GM18508 (cell line): ENCODE results near the gene TTC7B.

Experiments
- ATAC-seq: cut with Tn5 transposase; IDR thresholded peaks from one replicate; pipeline ENCODE4 v1.9.1; 2021; ENCODE audit warnings: moderate number of reproducible peaks; ENCODE audit not compliant: insufficient read depth, unreplicated experiment

TTC7B gene

DNA sequence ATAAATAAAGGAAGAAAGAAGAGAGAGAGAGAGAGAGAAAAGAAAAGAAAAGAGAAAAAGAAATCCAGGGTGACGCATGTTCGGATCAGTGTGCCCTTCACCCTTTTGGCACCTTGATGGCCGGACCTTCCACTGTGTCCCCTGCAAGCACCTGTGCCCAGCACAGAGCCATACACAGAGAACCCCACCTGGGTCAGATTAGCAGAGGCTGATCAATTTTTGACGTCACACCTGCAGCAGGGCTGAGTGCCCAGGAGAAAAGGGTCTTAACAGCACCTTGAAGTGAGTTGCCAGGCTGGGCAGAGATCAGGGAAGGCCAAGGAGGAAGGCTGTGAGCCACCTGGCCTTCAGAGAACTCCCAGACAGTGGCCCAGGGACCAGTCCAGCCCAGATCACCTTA lies 305.0 kb downstream of the TTC7B start:
- no peak for ATAC-seq

DNA sequence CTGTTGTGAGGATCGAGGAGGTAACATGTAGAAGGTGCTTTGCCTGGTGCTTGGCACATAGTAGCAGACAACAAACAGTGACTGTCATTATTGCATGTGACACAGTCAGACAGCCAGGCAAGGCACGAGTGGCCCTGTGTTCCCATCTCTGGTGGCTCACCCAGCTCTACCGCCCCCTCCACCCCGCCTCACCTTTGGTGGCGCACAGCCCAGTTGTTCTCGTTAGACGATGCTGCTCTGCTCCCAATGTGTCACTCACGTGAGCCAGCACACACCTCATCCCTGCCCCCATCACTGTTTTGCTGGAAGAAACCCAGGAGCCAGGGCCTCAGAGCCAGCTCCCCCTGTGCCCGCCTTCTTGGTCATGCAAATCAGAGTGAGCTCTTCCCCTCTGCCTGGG lies 306.1 kb downstream of the TTC7B start:
- ATAC-seq, result no peak

DNA sequence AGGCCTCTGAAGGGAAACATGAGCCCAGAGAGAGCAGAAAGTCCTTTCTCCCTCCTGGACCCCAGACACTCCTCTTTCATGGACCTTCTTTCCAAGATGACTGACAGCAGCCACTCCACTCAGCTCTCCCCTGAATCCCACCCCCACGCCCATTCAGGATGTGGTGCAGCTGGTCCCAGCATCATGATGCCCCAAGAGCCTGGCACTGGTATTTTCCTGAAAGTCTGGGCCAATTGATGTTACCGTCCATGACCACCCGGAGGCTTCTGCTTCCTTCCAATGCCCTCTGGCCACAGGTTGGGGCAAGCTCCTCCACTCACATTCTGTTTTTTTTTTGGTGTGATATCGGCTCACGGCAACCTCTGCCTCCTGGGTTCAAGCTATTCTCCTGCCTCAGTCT lies 306.8 kb downstream of the TTC7B start:
- ATAC-seq, result no peak

DNA sequence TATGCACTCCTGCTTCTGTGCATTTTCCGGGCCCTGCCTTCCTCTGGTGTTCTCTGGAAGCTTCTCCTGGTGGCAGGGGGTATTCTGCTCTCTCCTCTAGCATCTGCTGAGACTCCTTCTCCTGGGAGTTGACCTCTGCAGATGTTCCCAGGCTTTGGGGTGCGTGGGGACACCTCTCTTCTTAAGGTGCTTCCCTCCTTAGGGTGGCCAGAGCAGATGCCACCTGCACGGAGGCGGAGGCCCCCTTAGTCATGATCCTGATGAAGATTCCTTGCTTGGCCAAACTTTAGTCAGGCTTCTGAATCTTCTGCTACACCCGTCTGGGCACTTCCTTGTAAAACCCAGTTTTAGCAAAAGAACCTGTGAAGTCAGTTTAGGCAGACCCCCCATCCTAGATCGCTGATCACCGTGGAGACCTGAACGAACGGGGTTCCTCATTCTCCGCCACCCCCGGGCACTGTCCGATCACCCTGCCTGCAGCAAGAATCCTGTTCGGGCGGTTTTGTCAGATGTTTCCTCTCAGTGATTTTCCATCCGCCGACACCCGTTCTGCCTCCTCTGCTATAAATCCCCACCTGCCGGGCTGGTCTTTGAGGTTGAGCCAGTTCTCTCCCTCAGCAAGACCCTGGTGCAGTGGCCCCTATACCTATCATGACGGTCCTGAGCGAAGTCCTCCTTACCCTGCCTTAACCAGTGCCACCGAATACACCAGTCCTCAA lies 307.5 kb downstream of the TTC7B start:
- ATAC-seq, result no peak

DNA sequence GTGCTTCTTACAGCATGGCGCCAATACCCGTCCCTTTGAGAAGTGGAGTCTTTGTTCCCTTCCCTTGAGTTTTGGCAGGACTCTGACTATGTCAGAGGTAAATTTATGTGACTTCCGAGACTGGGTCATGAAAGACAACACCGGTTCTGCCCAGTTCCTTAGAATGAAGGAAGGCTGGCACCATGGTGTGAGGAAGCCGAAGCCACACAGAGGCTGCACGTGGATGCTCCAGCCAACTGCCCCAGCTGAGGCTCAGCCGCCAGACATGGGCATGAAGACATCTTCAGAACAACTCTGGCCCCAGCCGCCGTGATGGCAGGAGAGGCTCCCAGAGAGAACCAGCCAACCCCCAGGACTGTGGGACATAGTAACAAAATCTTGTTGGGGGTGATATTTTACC lies 308.2 kb downstream of the TTC7B start:
- ATAC-seq, result no peak

DNA sequence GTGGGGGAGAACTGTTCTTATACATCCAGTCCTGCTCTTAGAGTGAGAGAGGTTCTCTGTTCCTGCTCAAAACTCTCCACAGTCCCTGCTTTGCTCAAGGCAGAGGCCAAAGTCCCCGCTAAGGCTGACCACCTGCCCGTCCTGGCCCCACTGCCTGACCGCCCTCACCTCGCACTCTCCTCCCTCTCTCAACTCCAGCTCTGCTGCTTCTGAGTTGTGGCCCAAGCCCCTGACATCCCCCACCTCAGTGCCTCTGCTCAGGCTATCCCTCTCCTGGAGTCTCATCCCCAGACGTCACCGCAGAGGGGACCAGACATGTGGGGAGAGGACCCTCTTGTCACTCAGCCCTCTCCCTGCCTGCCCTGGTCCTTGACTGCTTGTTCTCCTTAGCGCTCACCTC lies 308.8 kb downstream of the TTC7B start:
- no peak for ATAC-seq

DNA sequence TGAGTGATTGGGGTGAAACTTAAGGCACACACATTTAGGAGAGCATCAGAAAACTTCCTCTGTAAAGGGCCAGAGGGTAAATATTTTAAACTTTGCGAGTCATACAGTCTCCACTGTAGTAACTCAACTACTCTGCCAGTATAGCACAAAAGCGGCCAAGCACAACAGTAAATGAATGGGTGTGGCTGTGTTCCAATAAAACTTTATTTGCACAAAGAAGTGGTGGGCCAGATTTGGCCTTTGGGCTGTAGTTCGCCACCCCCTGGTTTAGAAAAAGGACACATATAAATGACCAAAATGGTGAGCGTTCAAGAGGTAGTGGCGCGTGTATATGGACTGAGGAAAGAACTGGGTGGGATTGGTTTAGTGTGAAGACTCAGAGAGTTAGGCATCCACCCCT lies 309.5 kb downstream of the TTC7B start:
- no peak for ATAC-seq

DNA sequence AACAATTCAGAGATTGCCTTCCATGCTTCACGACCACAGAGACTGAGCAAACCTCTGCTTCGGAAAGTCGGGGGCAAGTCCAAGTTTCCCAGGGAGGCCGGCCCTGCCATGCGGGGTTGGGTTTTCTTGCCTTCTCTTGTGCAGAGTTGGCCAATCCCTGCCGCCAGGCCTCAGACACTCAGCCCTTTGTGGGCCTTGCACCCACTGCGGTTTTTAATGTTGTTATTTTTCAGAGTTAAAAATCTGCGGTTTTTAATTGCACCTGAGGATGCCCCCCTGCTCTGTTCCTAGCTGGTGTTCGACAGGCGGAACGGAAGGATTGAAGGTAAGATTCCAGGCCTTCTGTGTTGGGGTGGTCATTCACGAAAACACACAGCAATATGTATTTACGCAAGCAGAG lies 310.7 kb downstream of the TTC7B start:
- ATAC-seq, result no peak

DNA sequence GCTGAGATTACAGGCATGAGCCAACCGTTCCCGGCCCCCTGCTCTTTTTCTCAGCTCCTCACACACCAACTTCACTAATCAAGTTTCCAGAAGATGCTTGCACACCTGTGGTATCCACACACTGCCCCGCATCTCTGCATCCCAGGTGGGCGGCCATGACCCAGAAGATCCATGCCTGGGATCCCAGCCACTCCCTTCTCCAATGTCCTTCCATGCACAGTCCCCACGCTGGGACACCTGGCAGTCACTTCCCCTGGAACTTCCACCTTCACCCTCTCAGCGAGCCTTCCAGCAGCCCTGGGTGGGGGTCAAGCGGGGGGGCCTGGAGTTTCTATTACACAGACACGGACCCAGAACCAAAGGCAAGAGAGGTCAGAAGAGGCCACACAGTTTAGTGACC lies 311.6 kb downstream of the TTC7B start:
- ATAC-seq, result no peak

DNA sequence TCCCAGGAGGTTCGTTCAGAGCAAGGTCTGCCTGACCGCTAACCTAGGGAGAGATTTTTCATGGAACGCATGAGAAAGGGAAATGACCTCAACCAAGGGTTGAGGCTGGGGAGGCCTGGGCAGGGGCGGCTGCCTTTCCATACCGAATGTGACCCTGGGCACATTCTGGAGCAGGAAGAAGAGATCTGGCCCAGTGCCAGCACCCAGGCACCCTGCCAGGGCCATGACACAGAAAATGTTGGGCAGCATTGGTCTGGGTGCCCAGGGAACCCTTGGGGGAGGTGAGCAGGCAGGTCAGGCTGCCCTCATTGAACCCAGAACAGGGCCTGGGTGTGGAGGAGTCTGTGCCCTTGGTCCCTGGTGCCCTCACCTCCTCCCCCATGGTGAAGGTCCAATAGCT lies 312.6 kb downstream of the TTC7B start:
- no peak for ATAC-seq

DNA sequence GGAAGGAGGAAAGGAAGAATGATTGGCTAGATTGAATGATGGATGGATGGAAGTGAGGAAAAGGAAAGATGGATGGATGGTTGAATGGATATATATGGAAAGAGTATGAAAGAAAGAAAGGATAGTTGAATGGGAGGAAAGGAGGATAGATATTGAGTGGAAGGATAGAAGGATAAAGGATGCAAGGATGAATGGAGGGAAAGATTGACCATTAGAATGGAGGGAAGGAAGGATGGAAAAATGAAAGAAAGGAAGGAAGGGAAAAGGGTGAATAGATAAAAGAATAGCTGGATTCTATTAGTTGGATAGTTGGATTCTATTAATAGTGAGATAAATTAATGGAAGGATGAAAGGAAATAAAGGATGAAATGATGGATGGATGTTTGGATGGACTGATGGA lies 313.5 kb downstream of the TTC7B start:
- no peak for ATAC-seq

DNA sequence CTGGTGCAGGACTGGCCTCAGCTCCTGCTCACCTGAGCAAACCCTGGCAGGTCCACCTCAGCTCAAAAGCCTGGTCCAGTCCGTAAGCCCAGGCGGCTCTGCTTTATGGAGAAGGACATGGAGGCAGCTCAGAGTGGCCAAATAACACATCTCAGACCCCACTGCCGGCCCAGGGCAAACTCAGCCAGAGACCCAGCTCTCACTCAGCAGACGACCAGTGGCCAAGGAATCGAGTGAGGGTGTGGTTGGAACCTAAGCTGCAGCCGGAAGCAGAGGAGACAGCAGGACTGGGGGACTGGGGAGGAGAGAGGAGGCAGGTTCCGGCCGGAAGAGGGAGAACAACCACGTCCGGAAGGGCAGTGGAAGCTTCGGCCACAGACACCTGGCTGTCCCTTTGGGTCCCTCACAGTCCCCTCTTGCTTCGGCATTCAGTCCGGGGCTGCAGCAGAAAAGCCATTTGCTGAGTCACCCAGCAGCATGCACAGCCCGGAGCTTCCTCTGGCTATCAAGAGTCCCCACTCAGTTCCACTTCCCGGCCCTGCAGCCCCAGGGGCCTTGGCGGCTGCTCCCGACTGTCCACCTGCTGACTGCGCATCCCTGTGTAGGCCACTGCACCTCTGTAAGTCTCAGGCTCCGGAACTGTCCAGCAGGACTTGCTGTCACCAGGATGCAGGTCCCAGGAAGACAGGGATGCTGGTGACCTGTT lies 315.4 kb downstream of the TTC7B start:
- ATAC-seq, result no peak

DNA sequence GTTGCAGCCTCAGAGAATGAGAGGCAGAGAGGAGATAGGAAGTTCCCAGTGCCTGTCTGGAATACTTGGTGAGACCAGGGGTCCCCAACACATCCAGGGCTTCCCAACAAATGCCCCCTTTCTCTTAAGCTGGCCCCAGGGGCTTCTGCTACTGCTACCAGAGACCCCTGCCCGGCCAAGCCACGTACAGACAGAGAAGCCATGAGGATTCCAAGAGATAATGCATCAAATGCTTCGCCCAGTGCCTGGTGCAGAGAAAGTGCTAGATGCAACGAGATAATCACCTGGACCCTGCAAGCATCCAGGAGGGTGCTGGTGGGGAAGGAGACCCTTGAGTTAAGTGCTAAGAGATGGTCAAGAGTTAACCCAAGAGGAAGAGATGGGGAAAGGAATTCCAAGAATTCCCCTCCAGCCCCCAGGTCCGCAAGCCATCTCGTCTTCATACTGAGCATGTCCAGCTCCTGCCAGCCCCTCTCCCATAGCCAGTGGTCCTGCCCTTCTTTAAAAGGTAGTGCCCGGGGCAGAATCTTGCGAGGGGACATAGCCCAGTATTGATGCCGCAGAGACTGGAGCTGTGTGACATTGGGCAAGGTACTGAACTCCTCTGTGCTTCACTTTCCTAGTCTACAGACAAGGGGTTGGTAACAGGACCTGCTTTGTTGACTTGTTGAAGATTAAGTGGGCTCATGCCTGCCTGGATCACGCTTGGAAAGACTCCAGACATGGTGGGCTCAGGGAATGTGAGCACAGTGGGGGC lies 316.1 kb downstream of the TTC7B start:
- no peak for ATAC-seq

DNA sequence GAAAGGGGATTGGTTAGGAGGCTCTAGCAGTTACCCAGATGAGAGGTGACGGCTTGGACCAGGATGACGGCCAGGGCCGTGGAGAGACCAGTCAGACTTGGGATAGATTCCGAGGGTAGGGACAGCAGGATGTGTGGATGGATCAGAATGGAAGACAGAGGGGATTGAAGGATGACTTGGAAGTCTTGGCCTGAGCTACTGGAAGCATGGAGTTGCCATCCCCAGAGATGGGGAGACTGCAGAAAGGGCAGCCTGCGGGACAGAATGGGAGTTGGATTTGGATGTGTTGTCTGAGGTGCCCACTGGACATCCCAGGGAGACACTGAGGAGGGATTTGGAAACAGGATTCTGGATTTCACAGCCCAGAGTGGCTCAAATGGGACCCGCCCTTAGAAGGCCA lies 317.1 kb downstream of the TTC7B start:
- ATAC-seq, result no peak

DNA sequence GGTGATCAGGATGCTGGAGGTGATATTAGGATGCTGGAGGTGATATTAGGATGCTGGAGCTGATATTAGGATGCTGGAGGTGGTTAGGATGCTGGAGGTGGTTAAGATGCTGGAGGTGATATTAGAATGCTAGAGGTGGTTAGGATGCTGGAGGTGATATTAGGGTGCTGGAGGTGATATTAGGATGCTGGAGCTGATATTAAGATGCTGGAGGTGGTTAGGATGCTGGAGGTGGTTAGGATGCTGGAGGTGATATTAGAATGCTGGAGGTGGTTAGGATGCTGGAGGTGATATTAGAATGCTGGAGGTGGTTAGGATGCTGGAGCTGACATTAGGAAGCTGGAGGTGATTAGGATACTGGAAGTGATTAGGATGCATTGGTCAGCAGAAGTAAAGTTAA lies 318.0 kb downstream of the TTC7B start:
- no peak for ATAC-seq

DNA sequence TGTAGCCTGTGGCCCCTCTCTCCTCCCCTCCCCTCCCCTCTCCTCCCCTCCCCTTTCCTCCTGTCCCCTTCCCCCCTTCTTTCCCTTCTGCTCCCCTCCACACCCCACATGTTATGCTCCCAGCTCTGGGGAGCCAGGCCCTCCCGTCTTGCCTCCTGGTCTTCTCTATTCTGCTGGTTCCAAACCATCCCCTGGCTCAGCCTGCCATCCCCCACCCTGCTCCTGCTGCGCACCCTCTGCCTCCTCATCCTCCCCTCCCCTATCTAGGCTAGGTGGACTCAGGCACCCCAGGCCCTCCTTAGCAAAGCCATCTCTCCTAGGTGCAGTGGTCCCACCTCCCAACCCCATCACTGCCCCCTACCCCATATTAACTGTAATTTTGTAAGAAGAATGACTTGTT lies 319.9 kb downstream of the TTC7B start:
- ATAC-seq, result no peak

DNA sequence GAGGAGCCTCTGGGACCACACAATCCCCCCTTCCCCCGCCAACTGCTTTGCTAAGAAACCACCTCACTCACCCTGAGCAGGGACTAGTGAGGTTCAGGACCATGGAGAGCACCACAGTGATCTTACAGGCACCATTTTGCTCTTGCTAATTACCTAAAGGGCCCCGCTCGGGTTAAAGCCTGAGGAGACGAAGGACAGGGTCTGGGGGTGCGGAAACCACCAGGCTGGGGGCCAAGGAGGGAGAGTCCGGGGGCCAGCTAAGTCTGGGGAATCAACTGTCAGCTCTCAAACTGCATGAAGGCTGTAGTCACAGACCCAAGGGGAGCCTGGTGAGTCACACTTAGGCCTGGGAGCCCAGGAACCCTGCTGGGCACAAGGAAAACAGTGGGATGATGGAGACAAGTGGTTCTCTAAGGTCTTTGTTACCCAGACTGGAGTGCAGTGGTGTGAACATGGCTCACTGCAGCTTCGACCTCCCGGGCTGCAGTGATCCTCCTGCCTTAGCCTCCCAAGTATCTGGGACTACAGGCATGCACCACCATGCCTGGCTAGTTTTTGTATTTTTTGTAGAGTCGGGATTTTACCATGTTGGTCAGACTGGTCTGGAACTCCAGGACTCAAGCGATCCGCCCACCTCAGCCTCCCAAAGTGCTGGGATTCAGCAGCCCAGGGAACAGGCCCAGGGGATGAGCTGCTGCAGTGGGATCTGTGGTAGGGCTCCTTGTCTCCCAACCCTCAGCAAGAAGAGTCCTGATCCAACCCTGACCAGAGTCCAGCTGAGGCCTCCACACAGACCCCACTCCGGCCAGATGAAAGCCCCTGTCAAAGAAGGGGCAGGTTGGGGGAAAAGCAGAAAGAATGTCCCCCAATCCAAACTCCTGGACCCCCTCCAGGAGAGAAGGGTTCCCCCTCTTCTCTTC lies 320.6 kb downstream of the TTC7B start:
- no peak for ATAC-seq

DNA sequence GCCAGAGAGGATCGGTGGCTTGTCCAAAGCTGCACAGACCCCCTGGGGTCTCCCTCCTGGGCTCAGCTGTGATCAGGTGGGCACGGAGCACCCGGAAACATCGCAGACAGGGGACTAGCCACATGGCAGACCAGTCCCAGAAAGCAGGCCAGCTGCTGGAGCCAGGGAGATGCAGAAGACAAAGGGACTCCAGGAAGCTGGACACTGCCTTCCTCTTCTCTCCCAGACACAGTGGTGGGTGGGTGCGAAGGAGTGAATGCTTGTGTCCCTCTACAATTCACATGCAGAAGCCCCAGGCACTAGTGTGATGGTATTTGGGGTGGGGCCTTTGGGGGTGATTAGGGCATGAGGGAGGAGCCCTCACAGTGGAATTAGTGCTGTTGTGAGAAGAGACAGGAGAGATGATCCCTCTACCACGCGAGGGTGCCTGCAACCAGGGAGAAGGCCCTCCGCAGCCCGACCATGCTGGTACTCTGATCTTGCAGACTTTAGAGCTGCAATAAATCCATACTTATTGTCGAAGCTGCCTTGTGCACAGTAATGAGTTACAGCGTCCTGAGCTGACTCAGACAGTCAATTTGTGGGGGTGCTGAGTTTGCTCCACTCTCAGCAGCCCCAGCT lies 324.2 kb downstream of the TTC7B start:
- ATAC-seq, result no peak

DNA sequence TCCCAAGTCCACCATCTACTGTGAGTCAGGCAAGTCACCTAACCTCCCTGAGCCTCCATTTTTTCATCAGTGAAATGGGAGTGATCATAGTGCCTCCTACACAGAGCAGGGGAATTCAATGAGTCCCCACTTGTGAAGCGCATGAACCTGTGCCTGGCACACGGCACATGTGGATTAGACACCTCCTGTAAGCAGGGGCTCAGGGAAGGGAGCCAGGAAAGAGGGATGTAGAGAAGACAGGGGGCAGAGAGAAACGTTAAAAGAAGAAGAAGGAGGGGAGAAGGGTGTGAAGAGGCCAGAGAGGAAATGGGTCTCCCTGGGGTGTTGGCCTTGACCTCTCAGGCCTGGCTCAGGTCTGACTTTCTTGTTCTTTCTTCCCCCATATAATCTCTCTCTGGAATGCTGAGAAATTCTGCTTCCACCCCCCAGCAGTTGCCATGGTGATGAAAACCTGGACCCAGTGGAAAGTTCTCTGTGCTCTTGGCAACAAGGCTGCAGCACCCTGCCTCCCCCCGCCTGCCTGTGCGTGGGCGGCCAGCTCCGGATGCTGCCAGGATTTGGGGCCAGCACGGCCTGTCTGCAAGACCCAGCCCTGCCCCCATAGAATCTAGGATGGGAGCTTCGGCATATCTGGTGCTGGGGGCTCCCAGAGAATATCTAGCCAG lies 324.9 kb downstream of the TTC7B start:
- no peak for ATAC-seq

DNA sequence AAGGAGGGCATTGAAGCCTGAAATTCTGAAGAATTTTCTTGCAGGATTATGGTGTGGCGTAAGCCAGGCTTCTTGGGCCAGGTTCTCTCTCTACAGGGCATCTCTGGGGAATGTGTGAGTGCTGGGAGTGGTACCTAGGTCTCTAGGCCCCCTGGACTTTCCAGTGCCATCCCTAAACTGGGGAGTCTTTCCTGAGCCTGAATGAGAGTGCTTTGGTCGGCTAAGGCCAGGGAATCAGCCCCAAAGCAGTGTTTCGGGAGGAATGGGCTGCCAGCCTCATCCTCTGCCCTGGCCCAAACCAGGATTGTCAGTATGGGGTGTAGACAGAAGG lies 325.5 kb downstream of the TTC7B start:
- no peak for ATAC-seq
